NOMO-1 treated with dmso at 0.1 percent for 144 hours (cell line): ENCODE measurements around the gene XYLT1.
A peak's percentile ranks its signal among the peaks of the same experiment; 100 is the strongest.

Source experiments
- DNase-seq: peaks from one replicate; lab custom pipeline; 2025; ENCODE audit not compliant: unreplicated experiment; lab: John Stamatoyannopoulos, UW

The XYLT1 gene

DNA sequence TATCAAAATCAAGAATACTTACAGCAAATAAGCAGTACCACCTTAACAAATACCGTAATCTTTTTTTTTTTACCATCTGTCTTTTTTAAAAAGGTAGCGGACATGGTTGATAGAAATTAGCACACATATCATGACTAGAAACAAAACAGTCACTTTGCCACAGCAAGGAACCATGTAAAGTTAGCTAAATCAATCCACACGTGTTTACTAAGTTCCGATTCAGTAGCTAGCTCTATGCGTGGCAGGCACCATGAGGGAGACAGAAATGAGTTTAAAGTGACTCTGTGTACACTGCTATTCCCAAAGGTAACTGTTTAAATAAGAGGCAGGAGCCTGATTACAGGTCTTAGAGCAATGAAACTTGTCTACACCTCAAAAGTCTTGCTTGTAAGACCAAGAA lies 108.6 kb downstream of the XYLT1 start:
- no peak for DNase-seq

DNA sequence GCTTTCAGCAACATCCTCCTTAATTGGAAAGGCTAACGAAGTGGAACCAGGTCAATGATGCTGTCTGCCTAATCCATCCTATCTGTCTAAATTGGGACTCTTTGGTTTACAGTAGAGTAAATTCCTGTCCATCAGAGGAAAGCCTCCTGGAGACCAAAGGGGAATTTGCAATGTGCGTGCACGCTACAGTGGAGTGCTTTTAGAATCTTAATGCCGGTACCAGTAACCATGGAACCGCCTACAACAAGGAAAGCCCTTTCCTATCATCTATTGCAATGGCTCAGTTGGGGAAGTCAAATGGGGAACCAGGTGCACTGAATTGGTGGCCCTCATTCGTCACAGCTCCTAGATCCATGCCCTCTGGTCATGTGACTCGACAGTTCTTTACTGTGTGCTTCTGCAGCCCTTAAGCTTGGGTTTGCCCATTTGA lies 110.1 kb downstream of the XYLT1 start:
- peak; percentile 40 for DNase-seq

DNA sequence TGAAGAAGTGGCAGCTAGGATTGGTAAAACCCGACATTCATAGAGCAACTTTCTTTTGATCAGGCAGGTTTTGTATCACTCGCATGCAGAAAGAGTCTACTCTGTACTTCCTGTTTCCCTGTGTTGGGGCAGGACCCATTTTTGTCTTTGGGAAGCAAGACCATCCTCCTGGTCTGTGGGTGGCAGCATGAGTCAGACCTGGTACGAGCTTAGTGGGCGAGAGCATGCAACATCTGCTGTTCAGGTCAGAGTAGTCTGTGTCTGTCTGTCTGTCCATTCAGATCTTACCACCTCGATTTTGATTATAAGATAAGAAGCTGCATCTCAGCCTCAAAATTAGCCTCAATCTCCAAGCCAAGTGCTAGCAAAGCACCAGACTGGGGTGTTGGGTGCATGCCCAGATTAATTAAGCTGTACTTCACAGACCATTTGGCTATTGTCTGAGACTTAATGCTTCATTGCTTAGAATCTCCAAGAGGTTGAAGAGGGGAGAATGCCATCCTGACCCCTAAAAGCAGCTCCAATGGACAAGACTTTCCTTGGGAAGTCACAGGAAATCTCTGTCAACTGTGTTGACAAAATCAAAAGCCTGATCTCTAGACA lies 110.9 kb downstream of the XYLT1 start:
- DNase-seq, result peak; percentile 69

DNA sequence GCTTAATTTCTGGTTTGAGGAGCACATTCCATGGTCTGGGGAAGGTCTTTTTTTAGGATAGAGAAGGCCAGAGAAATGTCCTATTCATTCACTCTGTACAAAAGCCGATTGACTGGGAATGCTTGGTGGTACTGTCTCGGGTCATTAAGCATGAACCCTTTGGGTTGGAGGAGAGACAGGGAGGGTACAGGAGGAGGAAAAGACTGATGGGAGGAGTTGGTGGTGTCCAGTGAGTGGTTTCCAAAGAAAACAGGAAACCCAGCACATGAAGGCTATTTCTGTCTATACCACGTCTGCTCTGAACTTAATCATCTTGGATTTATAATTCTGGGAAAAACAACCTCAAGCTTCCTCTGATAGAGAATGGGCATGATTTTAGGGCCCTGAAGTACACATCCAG lies 111.9 kb downstream of the XYLT1 start:
- DNase-seq, result no peak

DNA sequence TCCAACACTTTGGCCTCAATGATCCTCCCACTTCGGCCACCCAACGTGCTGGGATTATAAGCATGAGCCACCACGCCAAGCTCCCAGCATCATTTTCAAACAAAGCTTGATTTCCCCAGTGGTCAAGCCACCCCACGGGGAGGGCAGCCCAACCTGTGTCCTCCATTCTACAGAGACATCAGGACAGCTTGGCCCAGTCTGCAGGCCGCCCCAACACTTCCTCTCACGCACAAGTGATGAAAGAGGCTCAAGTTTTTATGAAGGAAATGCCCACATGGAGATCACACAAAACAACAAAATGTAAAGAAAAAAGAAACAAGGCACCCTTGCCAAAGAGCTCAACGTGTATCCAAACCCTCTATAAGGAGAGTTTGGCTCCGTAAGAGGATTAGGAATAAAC lies 112.4 kb downstream of the XYLT1 start:
- no peak for DNase-seq

DNA sequence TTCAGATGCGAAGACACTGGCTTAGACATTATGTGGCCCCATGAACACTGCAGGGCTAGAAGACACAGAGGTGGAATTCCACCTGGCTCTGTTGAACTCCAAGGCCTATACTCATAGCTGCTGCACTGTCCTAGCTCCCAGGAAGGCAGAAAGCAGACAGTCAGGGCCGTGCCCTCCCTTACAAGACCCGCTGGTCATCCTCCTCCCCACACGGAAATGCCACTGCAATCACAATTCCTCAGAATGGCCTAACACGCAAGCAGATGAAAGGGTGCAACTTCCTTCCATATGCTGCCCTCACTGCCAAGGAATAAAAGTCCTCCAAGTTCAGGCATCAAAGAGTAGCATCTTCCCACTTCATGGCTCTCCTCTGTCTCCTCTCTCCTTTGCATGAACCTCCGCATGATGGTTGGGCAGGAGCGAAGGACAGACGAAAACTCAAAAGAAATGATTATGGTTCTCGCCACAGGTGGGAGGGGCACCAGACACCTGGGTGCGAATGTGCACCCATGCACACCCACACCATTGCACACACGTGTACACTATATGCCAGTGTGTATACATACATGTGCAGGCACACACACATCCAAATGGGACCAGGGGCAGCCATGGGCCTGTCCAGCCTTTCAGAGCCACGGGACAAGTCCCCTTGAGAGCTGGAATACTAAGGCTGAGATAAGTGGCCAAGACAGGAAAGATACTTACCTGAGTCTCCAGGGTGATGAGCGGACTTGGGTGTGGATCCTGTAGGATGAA lies 113.3 kb downstream of the XYLT1 start:
- DNase-seq, result no peak

DNA sequence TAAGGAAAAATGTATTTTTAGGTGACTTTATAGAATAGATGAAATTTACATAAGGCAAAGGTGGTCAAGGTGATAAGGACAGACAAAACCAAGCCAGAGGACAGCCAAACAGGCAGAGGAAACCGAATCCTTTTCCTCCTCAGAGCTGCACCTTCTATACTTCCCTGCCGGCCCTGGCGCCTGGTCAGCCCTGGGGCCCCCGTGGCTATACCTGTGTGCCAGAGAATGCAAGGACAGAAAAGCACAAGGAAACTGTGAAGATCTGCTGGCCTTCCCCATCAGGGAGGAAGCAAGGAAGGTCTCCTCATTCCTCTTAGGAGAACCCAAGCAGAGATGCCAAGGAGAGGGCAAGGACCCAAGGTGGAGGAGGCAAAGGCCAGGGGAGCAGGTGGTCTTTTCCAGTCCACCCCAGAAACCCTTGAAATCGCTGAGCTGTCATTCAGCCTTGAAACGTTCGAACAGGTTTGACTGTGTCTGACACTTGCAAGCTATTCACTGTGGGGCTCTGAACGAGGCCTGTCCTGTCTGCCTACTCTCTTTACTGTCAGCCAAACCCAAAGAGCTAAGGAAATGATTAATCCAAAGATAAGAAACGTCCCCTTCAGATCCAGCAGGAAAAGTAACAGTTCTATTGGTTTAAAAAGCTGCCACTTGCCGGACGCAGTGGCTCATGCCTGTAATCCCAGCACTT lies 114.4 kb downstream of the XYLT1 start:
- no peak for DNase-seq

DNA sequence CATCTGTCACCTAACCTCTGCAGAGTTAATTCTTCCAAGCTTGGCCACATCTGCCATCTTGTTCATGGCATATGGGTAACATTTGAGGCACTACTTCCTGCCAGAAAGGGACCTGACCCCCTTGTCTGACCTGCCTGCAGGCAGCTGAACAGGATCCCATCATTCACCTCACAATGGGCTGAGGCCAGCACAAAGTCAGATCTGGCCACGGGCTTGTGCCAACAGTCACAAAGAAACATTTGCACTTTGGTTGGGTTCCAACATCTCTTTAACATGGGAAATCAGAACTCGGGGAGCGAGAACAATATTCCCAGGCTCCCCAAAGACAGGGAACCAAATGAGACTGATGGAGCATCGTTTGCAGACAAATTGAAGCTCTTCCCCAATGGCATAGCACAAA lies 116.1 kb downstream of the XYLT1 start:
- DNase-seq, result no peak

DNA sequence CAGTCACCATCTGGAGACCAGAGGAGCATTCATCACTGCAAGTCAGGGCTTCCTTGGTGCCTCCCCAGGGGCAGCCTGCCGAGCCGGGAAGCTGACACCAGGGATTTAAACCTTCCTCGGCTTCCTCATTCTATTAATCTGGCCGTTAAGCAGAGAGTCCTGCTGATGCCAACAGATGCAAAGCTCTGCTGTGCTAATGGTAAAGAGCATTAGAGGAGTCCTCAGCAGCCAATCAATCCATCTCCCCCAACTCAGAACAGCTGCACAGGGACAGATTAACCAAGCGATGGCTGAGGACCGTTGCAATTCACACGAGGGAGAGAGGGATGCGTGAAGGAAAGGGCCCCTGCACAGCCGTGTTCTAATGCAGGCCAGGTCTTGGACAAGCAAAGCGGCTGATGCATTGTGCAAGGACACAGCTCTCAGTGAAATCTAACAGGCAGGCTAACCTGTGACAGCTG lies 116.6 kb downstream of the XYLT1 start:
- DNase-seq, result no peak

DNA sequence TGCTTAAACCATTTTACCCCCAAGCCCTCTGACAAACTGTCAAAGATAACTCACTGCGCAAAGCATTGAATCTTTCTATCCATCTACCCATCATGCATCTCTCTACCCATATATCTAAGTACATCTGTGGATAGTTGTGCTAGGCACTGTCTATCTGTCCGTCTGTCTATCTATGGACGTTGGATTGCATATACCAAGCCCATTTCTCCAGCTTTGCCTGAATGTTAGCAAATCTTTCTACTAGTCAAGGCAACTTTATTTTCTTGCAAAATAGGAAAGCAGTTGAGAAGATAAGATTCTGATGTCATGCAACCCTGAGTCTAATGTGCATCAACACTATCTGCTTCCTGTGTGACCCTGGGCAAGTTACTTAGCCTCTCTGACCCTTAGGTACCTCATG lies 117.2 kb downstream of the XYLT1 start:
- DNase-seq, result no peak

DNA sequence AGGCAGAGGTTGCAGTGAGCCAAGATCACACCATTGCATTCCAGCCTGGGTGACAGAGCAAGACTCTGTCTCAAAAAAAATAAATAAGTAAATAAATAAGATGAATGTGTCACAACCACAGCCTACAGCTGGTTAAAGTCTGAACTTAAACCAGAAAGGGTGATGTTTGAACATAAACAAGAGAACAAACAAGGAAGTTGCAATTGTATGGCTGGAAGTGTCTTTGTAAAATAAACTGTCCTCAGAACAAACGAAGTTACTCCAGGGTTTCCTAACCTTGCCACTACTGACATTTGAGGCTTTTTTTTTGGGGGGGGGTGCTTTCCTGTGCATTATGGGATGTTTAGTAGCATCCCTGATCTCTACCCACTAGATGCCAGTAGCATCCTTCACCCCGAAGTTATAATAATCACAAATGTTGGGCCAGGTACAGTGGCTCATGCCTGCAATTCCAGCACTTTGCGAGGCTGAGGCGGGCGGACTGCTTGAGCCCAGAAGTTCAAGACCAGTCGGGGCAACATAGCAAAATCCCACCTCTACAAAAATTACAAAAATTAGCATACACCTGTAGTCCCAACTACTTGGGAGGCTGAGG lies 119.2 kb downstream of the XYLT1 start:
- DNase-seq, result no peak

DNA sequence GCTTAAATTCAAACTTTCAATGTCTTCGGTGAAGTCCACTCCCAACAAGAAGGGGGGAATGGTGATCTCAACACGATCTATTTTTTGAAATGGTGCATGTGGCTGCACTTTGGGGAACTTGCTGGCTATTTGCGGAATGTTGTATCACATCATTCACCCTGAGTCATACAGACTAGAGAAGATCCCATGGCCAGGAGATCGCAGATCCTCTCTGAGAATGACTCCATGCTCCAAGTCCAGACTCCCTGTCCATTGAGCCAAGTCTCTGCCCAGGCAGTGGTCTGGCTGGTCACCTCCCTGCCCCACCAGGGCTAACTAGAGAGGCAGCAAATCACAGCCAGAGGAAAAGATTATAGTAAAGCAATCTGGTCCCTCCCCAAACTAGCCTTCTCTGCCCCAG lies 120.6 kb downstream of the XYLT1 start:
- DNase-seq, result no peak

DNA sequence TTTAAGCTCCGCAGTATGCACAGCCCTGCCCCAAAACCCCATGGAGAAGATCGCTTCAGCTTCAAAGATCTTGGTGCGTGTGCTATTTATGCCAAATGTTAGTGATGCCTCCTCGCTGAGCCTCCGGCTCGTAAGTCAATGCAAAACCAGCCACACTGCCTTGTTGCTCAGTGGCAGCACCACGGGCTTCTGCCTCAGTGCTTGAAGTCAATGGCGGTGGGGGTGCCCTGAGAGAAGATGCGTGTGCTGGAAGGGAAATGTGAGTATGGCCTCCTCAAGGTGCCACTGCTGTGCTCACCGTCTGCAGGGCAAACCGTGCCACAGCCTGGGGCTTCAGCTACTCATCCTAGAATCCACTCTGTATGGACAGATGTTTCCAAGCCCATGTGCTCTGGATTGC lies 121.9 kb downstream of the XYLT1 start:
- DNase-seq, result no peak

DNA sequence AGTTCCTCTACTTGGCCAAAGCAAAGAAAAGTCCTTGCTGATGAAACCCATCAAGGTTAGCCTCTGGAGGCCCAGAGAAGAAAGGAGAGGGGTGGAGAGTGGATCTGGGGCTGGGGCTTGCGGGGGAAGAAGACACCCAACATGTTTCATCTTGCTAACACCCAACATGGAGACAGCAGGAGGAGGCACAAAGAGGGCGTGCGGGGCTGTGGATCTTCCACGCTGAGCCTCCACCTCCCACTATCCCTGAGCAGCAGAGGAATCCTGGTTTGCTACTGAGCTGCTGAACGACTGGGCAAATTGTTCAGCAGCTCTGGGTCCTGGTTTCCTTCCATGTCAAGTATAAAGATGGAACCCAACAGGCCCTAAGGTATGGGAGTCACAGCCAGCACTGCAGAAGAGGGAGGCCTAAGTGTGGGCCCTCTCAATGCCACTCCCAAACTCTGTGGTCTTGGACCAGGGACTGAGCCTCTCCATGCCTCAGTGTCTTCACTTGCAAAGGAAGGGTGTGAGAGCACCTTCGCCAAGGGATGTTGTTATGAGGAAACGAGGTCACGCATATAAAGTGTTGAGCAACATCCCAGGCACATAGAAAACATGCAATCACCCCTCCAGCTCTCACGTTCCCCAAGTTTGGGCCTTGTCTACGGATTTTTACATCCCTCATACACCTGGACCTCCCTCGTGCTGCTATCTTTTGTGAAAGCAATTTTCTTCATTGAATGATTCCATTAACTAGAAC lies 122.5 kb downstream of the XYLT1 start:
- peak; percentile 35 for DNase-seq

DNA sequence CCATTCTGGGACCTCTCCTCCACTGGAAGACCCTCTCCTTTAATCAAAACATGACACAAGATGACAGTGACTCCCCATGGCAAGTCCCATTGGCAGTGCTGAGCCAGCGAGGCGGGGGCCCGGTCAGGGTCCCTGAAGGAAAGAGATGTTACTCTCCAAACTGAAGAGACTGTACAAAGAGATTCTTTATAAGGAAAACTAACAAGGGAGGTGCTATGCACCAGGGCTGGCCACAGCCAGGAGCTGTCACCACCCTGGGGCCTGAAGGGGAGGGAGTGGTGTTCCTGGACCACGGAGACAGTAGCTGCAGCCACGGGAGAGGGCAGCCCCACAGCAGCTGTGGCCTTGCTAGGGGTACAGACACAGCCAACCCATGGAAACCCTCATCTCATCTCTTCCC lies 123.1 kb downstream of the XYLT1 start:
- no peak for DNase-seq

DNA sequence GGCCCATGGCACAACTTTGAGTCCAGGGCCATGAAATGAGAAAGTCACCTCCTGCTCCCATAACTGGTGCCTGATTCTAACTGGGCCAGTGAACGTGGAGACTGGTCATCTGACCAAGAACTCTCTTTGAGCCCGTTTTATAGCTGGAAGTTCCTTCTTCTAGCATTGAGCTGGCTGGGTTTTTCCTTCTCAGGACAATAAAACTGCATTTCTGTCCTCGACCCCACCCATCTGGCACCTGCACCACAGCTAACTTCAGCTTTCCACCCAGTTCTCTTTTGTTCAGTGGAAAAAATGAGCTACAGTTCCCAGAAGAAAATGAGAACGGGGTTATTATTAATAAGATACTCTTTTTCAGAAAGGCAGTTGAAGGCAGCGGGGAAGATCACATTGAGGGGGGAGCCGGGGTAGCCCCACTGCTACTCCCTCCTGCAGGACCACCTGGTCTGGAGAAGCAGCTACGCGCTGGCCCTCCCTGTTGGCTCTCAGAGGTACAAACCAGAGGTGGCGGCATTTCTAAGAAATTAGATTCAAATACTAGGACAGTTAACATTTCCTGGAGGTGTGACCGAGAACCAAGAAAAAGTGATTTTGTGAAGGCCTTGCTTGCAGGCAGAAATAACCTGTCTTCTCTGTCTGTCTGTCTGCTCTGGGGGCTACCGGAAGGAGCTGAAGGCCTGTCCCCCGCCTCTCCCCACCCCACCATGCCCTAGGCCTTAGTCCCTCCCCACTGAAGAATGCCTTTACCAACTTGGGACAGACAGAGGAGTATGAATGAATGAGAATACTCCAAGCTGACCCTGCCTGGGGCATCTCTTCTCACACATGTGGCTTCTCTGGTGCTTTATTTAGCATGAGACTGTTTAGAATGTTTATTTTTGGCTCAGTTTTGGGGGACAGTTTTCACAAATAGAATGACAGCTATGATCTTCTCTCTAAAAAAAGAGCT lies 123.9 kb downstream of the XYLT1 start:
- no peak for DNase-seq

DNA sequence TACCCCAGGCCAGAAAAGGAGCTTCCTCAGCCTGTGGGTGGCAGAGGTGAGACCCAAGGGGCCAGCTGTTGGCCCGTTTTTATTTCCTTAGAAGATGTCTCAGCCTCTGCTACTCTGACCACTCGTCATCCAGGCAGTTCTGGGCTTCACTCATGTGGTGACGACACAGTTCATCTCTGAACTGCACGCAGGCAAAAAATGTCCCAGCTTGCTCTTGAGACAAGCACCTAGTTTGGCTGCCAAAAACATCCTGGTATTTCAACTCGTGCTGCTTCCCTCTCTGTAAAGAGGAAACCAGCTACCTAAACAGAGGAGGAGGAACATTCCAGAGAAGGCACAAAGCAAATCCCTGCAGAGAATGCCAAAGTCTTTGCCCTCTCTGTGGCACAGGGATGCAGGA lies 125.7 kb downstream of the XYLT1 start:
- no peak for DNase-seq

DNA sequence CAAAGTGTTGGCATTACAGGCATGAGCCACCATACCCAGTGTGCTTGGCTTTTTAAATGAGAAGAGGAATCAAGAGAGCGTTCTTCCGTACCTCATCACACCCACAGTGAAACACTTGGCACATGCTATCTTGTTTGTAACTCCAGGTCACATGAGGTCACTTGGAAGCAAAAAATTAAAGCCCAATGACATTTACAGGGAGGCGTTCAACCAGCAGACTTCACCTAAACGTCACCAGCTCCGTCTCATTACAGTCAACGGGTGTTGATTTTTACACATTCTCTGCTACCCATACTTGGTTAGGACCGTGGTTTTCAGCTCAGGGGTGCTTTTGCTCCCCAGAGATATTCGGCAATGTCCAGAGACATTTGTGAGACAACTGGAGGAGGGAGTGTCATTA lies 127.0 kb downstream of the XYLT1 start:
- peak; percentile 28 for DNase-seq

DNA sequence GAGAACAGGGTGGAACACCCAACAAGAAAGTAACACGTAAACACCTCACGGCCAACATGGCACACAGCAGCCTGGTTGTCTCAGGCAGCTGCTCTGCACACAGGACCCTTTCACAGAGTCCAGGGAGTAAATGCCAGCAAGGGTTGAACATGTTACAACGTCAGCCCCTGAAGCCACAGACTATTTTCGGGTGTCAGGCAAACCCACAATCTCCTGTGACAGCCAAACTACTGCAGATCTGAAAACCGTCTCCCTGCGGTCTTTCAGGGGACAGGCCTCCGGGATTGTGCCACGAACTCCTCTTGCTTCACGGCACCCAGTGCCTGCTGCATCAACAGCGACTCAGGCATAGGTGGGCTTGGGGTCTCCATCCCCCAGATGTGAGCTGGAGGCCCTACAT lies 127.7 kb downstream of the XYLT1 start:
- peak; percentile 94 for DNase-seq

DNA sequence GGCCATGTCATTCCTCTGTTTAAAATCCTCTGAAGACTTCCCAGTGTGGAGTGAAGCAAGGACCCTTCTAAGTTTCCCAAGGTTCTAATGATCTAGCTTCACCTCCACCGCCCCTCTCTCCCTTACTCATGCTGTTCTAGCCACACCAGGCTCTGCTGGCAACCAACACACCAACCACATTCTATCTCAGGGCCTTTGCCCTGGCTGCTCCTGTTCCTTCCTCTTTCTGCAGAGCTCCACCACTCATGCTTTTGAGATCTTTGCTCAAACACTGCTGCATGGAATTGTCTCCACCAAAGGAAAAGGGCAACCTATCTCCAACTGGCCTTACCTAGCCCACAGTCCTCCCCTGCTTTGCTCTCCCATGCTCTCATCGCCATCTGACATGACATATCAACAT lies 128.7 kb downstream of the XYLT1 start:
- peak; percentile 70 for DNase-seq
